Measurements from ENCODE around the gene PRPF6.

Gene PRPF6

GRCh38 chr20:64035933-64036345 lies 55.0 kb downstream of the PRPF6 start, which contains the start of gene C20orf204:
TSS of gene C20orf204 (plus strand) at chr20:64036182. CDS start at chr20:64036324, 142 bp downstream.
- no peak for DNase-seq (ENCODE audit: low read depth)

- DNase-seq (ENCODE audit: low read depth): no peak
These were observed 55.6 kb downstream of the PRPF6 start for GRCh38 chr20:64036346-64037198.

GRCh38 chr20:64037199-64037497 lies 56.2 kb downstream of the PRPF6 start:
- DNase-seq (ENCODE audit: low read depth): no peak

GRCh38 chr20:64037498-64038213 lies 56.7 kb downstream of the PRPF6 start:
- no peak for DNase-seq (ENCODE audit: low read depth)

- DNase-seq (ENCODE audit: low read depth): no peak
These were observed 57.3 kb downstream of the PRPF6 start for GRCh38 chr20:64038224-64038564.

- DNase-seq (ENCODE audit: low read depth): no peak
These were observed 57.8 kb downstream of the PRPF6 start for GRCh38 chr20:64038565-64039292.

- DNase-seq (ENCODE audit: low read depth): no peak
These were observed 58.6 kb downstream of the PRPF6 start for GRCh38 chr20:64039293-64040160.

- no peak for DNase-seq (ENCODE audit: low read depth)
These were observed 59.5 kb downstream of the PRPF6 start for GRCh38 chr20:64040231-64041039.

- no peak for DNase-seq (ENCODE audit: low read depth)
These were observed 60.3 kb downstream of the PRPF6 start for GRCh38 chr20:64041040-64041780.

GRCh38 chr20:64041781-64042053 lies 60.8 kb downstream of the PRPF6 start:
- DNase-seq (ENCODE audit: low read depth): no peak

GRCh38 chr20:64042054-64042781 lies 61.3 kb downstream of the PRPF6 start:
- no peak for DNase-seq (ENCODE audit: low read depth)

GRCh38 chr20:64043768-64044167 lies 62.8 kb downstream of the PRPF6 start:
- DNase-seq (ENCODE audit: low read depth): no peak

GRCh38 chr20:64044484-64045247 lies 63.7 kb downstream of the PRPF6 start:
- no peak for DNase-seq (ENCODE audit: low read depth)

- DNase-seq (ENCODE audit: low read depth): no peak
These were observed 64.5 kb downstream of the PRPF6 start for GRCh38 chr20:64045346-64046011.

GRCh38 chr20:64047046-64047389 lies 66.1 kb downstream of the PRPF6 start:
- DNase-seq (ENCODE audit: low read depth): no peak

- DNase-seq (ENCODE audit: low read depth): no peak
These were observed 67.1 kb downstream of the PRPF6 start for GRCh38 chr20:64047968-64048401.

GRCh38 chr20:64048402-64049044 lies 67.6 kb downstream of the PRPF6 start:
- no peak for DNase-seq (ENCODE audit: low read depth)
